GM23338 (cell line): ENCODE data around the gene GAS2L3. TPM values are rescaled to one million over a fixed set of nuclear protein-coding genes. Genes with fewer than 3 reads are reported as not detected.

Experiments
- ATAC-seq: fragments of 200-7000 bp; cut with Tn5 transposase; 3 replicates; pipeline ENCODE4 v1.9.1; 2020
- DNase-seq: peaks from one replicate; pipeline ENCODE4 v3.0.0-alpha.2; 2015; ENCODE audit warnings: low spot score
- H2AFZ ChIP-seq: fragments of 200-600 bp; sonication (generic); 2 replicates; pipeline ENCODE4 v1.8.0; 2016; ENCODE audit warnings: antibody characterized with exemption, mild to moderate bottlenecking, moderate library complexity
- H3F3A ChIP-seq: fragments of 200-600 bp; sonication (generic); replicated peaks from 2 replicates; pipeline ENCODE4 v1.8.0; 2017; ENCODE audit warnings: antibody characterized with exemption, mixed run types, low read depth
- H3K27ac ChIP-seq: fragments of 200-600 bp; sonication (generic); 2 replicates; pipeline ENCODE4 v1.6.1; 2016; ENCODE audit warnings: low read depth
- H3K27me3 ChIP-seq: fragments of 200-600 bp; sonication (generic); 2 replicates; pipeline ENCODE4 v1.8.0; 2016; ENCODE audit warnings: mild to moderate bottlenecking, mixed run types, moderate library complexity; ENCODE audit not compliant: insufficient read depth
- H3K36me3 ChIP-seq: fragments of 200-600 bp; sonication (generic); 2 replicates; pipeline ENCODE4 v1.8.0; 2016; ENCODE audit warnings: mild to moderate bottlenecking; ENCODE audit not compliant: insufficient read depth
- H3K4me1 ChIP-seq: fragments of 200-600 bp; sonication (generic); 2 replicates; pipeline ENCODE4 v1.8.0; 2016; ENCODE audit warnings: mild to moderate bottlenecking, moderate library complexity; ENCODE audit not compliant: insufficient read depth
- H3K4me2 ChIP-seq: fragments of 200-600 bp; sonication (generic); 2 replicates; pipeline ENCODE4 v1.7.1; 2017; ENCODE audit warnings: mixed run types
- H3K4me3 ChIP-seq: fragments of 200-600 bp; sonication (generic); 2 replicates; pipeline ENCODE4 v1.6.1; 2016; ENCODE audit warnings: mixed run types
- H3K79me2 ChIP-seq: fragments of 200-600 bp; sonication (generic); replicated peaks from 2 replicates; pipeline ENCODE4 v1.8.0; 2017; ENCODE audit warnings: mild to moderate bottlenecking; ENCODE audit not compliant: insufficient read depth
- H3K9me2 ChIP-seq: fragments of 200-600 bp; sonication (generic); 2 replicates; pipeline ENCODE4 v1.8.0; 2017; ENCODE audit not compliant: insufficient read depth
- H4K20me1 ChIP-seq: fragments of 200-600 bp; sonication (generic); replicated peaks from 2 replicates; pipeline ENCODE4 v1.8.0; 2017; ENCODE audit warnings: mild to moderate bottlenecking; ENCODE audit not compliant: insufficient read depth
- H3K27ac Mint-ChIP-seq: 2 replicates; pipeline ENCODE4 v1.8.0; 2020; ENCODE audit warnings: inconsistent platforms, mild to moderate bottlenecking, moderate library complexity, mixed read lengths
- H3K27me3 Mint-ChIP-seq: 3 replicates; pipeline ENCODE4 v1.8.0; 2022; ENCODE audit warnings: low read depth, mild to moderate bottlenecking, moderate library complexity, mixed read lengths, inconsistent platforms; ENCODE audit not compliant: insufficient read depth, poor library complexity
- H3K36me3 Mint-ChIP-seq: 3 replicates; pipeline ENCODE4 v1.8.0; 2021; ENCODE audit warnings: low read depth, mild to moderate bottlenecking, inconsistent platforms, moderate library complexity, mixed read lengths
- H3K4me1 Mint-ChIP-seq: 3 replicates; pipeline ENCODE4 v1.8.0; 2020; ENCODE audit warnings: mild to moderate bottlenecking, inconsistent platforms, mixed read lengths
- H3K4me3 Mint-ChIP-seq: 3 replicates; pipeline ENCODE4 v1.8.0; 2021; ENCODE audit warnings: moderate library complexity, mild to moderate bottlenecking, inconsistent platforms, mixed read lengths
- H3K9me3 Mint-ChIP-seq: 3 replicates; pipeline ENCODE4 v1.8.0; 2020; ENCODE audit warnings: moderate library complexity, mild to moderate bottlenecking, inconsistent platforms, mixed read lengths
- CREB1 ChIP-seq: fragments of 250-450 bp; sonication (Bioruptor Pico); IDR thresholded peaks from 2 replicates; pipeline ENCODE4 v1.5.0; 2020; ENCODE audit warnings: low read depth, mild to moderate bottlenecking, moderate library complexity
- ETS1 ChIP-seq: IDR thresholded peaks from 2 replicates; pipeline ENCODE4 v1.6.1; 2016; ENCODE audit warnings: antibody characterized with exemption
- JUNB ChIP-seq: IDR thresholded peaks from one replicate; pipeline ENCODE4 v1.6.1; 2016; ENCODE audit warnings: antibody characterized with exemption; ENCODE audit not compliant: unreplicated experiment
- POLR2AphosphoS5 ChIP-seq: IDR thresholded peaks from 2 replicates; pipeline ENCODE4 v1.6.1; 2016; ENCODE audit warnings: antibody characterized with exemption, low read depth
- REST ChIP-seq: IDR thresholded peaks from one replicate; pipeline ENCODE4 v1.6.1; 2018; ENCODE audit warnings: antibody characterized with exemption; ENCODE audit not compliant: unreplicated experiment
- ZNF114 ChIP-seq: fragments of 250-450 bp; sonication (Bioruptor Pico); IDR thresholded peaks from 2 replicates; pipeline ENCODE4 v1.5.0; 2020; ENCODE audit warnings: mild to moderate bottlenecking, moderate library complexity
- polyA plus RNA-seq: library from polyadenylated mRNA; unstranded; fragments of >200 nt; fragmentation: Nextera tagmentation; extraction: Ambion mirVana; gene quantifications from 2 replicates; pipeline ENCODE4 v1.2.1, GENCODE V29; 2016
- total RNA-seq: library from RNA; depleted of rRNA; stranded (reverse); fragments of >200 nt; shearing (Covaris generic); gene quantifications from 2 replicates; pipeline ENCODE4 v1.2.3, GENCODE V29; 2014

The GAS2L3 gene
- total and polyA plus RNA-seq, 2 experiments from 2014 or later: 9.7 to 22.3 TPM

DNA sequence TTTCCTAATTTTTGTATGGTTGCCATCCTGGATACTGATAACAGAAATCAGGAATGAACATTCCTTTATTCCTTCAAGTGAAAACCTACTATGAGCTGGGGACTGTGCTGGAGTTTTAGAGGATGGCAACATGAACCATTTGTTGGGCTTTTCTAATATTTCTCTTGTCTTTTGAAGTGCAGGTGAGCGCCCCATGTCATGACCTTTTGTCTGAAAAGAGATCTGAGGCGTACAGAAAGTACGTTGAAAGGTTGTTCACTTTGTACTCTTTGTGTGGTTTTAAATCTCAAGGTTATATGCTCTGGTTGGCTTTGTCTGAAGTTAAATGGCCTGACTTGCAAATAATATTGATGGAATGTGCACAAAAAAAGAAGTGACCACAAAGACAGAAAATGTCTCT is 79.0 kb downstream of the GAS2L3 start (continued):
- no peak for TF ChIP-seq REST
- no peak for TF ChIP-seq JUNB
- TF ChIP-seq POLR2AphosphoS5: no peak
- no peak for TF ChIP-seq ETS1

GRCh38 chr12:100656141-100656540 is 82.7 kb downstream of the GAS2L3 start:
- no peaks in the 10 kb centered on the region for H4K20me1 ChIP-seq
- H3K4me1 ChIP-seq: peaks cover 2% of the 10 kb centered on the region; the same call in 1 of the 2 replicates
- H3K36me3 ChIP-seq: no peaks in the 10 kb centered on the region
- no peaks in the 10 kb centered on the region for H3K9me2 ChIP-seq
- no peaks in the 10 kb centered on the region for H3K79me2 ChIP-seq
- no peak for TF ChIP-seq CREB1 (CRISPR knock-in tag)
- no peak for TF ChIP-seq ZNF114 (CRISPR knock-in tag)
- no peak for TF ChIP-seq REST
- Mint-ChIP-seq H3K36me3 (no peaks in the 10 kb centered on the region), H3K4me1 (peaks cover 2% of the 10 kb centered on the region), H3K27me3 (peaks cover 2% of the 10 kb centered on the region), H3K4me3 (no peak overlapping the region), H3K9me3 (no peaks in the 10 kb centered on the region), H3K27ac (no peak overlapping the region)
- H3K4me3 ChIP-seq: no peak overlapping the region
- H2AFZ ChIP-seq: no peak overlapping the region
- no peak overlapping the region for H3K27ac ChIP-seq
- H3K27me3 ChIP-seq: no peaks in the 10 kb centered on the region
- no peak overlapping the region for H3K4me2 ChIP-seq
- ATAC-seq (no peak), DNase-seq (no peak)
- H3F3A ChIP-seq: no peaks in the 10 kb centered on the region
